ENCODE results near the gene PDE4D. TPM values are rescaled to one million over a fixed set of nuclear protein-coding genes. Genes with fewer than 3 reads are reported as not detected.

PDE4D gene
- total and polyA plus RNA-seq, 3 experiments from 2014 or later = 5.6 to 18.3 (median 17.7) TPM

DNA sequence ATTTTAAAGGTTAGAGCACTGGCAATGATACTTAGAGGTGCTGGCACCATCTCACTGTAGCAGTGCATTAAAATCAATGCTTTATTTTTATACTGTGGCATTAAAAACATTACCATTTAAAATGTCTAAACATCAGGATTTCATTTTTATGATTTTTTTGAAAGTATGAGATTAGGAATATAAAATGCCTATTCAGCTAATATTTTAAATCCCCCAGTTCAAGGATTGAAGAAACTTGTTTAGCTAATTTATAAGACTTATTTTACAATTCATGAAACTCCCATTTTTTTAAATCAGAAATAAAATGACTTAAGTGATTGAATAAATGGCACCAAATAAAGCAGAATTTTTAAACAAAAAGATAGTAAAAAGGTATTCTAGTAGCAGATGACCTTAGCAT is 685.1 kb downstream of the PDE4D start:
- Mint-ChIP-seq H3K36me3 (no peaks in the 10 kb centered on the region), H3K27me3 (peaks cover 6 to 20% of the 10 kb centered on the region in 2 donors), H3K27ac (no peak overlapping the region), H3K4me1 (no peaks in the 10 kb centered on the region), H3K4me3 (no peak overlapping the region), H3K9me3 (peaks cover 0 to 3% (median 0%) of the 10 kb centered on the region in 5 donors)
- H3K9me3 ChIP-seq (ENCODE audit: low read length) = no peaks in the 10 kb centered on the region
- H3K27me3 ChIP-seq (ENCODE audit: insufficient read depth, low read length, poor library complexity, severe bottlenecking) = no peaks in the 10 kb centered on the region
- ChIA-PET CTCF (no interaction called here), POLR2A (no interaction called here)
- DNase-seq = no peak
- no peaks in the 10 kb centered on the region for H3K36me3 ChIP-seq (ENCODE audit: insufficient read depth, low read length)
- no peak overlapping the region for H3K27ac ChIP-seq (ENCODE audit: low read depth, low read length)
- no peaks in the 10 kb centered on the region for H3K4me1 ChIP-seq (ENCODE audit: insufficient read depth, low read length)
- H3K4me3 ChIP-seq (ENCODE audit: low read length) = no peak overlapping the region

DNA sequence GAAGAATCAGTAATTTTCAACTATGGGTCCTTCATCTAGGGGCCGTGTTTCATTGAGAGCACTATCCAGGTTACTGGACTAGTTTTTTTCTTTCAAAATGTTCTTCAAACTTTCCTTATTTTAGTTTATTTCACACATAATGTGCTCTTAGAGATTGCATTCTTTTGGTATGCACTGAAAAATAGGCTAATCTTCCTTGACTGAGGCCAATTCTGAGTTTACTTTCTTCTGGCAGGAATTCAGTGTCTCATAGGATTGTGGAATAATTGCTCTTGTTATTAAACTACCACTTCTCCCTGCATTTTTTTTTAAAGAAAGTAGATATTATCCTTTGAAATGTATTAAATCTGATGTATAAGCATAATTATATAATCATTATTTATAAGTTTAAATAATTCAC is 686.1 kb downstream of the PDE4D start:
- H3K36me3 ChIP-seq (ENCODE audit: insufficient read depth, low read length) = no peaks in the 10 kb centered on the region
- H3K27ac ChIP-seq (ENCODE audit: low read depth, low read length) = no peak overlapping the region
- H3K27me3 Mint-ChIP-seq = peaks cover 3 to 16% of the 10 kb centered on the region in 2 donors
- no peak overlapping the region for H3K27ac Mint-ChIP-seq
- CTCF ChIA-PET = interaction anchor here (1.0 kb wide), 1 partner anchor 316 kb away, joined by 3 read pairs; no protein-coding TSS in a partner anchor
- no peaks in the 10 kb centered on the region for H3K9me3 ChIP-seq (ENCODE audit: low read length)
- POLR2A ChIA-PET = no interaction called here
- H3K4me1 ChIP-seq (ENCODE audit: insufficient read depth, low read length) = no peaks in the 10 kb centered on the region
- no peaks in the 10 kb centered on the region for H3K27me3 ChIP-seq (ENCODE audit: insufficient read depth, low read length, poor library complexity, severe bottlenecking)
- peaks cover 0 to 5% (median 0%) of the 10 kb centered on the region in 5 donors for H3K9me3 Mint-ChIP-seq
- no peak overlapping the region for H3K4me3 ChIP-seq (ENCODE audit: low read length)
- H3K4me1 Mint-ChIP-seq = no peaks in the 10 kb centered on the region
- no peak for DNase-seq
- H3K4me3 Mint-ChIP-seq = no peak overlapping the region
- H3K36me3 Mint-ChIP-seq = no peaks in the 10 kb centered on the region

DNA sequence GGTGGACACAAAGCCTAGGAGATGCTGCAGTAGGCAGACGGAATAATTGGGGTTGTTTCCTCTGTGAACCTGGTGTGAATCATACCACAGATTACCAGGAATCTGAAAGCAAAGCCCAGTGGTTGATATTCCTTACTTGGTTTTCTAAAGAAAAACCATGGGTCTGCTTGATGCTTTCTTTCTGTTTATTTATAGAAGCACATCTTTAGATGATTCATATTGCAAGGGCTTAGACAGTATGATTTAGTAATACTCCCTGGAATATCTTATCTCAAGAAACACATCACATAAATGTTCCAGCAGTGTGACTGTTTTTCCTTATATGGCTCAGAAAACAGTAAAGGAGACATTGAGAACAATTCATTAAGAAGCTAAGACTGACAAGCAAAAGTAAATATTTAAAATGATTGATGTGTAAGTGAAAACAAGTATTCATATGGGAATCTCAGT is 687.4 kb downstream of the PDE4D start:
- Histone ChIP-seq H3K27me3 (ENCODE audit: insufficient read depth, low read length, poor library complexity, severe bottlenecking) (no peaks in the 10 kb centered on the region), H3K36me3 (ENCODE audit: insufficient read depth, low read length) (no peaks in the 10 kb centered on the region), H3K27ac (ENCODE audit: low read depth, low read length) (no peak overlapping the region), H3K4me3 (ENCODE audit: low read length) (no peak overlapping the region), H3K9me3 (ENCODE audit: low read length) (no peaks in the 10 kb centered on the region), H3K4me1 (ENCODE audit: insufficient read depth, low read length) (no peaks in the 10 kb centered on the region)
- Mint-ChIP-seq H3K27ac (no peak overlapping the region), H3K4me3 (no peak overlapping the region), H3K27me3 (peaks cover 3 to 16% of the 10 kb centered on the region in 2 donors), H3K9me3 (peaks cover 0 to 5% (median 0%) of the 10 kb centered on the region in 5 donors), H3K4me1 (no peaks in the 10 kb centered on the region), H3K36me3 (no peaks in the 10 kb centered on the region)
- POLR2A ChIA-PET = no interaction called here
- no peak for DNase-seq
- CTCF ChIA-PET = no interaction called here

DNA sequence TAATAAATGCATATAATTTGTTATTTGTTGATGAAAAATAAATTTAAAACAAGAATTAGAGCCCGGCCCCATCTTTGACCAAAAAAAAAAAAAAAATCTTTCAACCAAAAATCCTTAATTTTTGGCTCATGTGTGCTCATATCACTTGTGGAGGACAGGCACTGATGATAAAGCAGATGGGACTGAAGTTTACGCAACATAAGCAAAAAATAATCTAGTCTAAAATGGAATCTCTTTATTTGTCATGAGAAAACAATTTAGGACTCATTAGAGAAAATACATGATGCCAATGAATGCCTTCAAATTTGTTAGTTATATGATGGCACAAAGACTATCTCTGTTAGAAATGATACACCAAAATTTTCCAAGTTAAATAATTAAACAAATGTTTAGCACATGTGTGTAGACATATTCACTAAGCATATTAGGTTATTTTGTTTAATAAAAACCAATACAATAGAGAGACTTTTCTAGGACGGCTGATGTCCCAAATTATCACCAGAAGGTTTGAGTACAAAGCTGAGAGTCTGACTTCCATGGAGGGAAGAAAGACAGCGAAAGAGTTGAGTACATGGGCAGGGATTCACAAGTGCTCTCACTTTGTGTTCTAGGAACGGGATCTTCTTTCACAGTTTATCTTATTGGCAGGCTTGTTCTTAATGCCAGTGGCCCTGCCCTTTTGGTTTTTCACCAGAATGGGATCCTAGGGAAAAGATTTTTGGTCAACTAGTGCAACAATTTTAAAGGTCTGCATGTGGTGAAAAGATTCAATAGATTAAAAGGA is 689.2 kb downstream of the PDE4D start:
- no peaks in the 10 kb centered on the region for H3K36me3 Mint-ChIP-seq
- H3K27ac Mint-ChIP-seq = no peak overlapping the region
- ChIA-PET POLR2A (no interaction called here), CTCF (no interaction called here)
- Histone ChIP-seq H3K4me1 (ENCODE audit: insufficient read depth, low read length) (no peaks in the 10 kb centered on the region), H3K36me3 (ENCODE audit: insufficient read depth, low read length) (no peaks in the 10 kb centered on the region), H3K9me3 (ENCODE audit: low read length) (no peaks in the 10 kb centered on the region), H3K27me3 (ENCODE audit: insufficient read depth, low read length, poor library complexity, severe bottlenecking) (no peaks in the 10 kb centered on the region), H3K4me3 (ENCODE audit: low read length) (no peak overlapping the region), H3K27ac (ENCODE audit: low read depth, low read length) (no peak overlapping the region)
- DNase-seq = no peak
- no peaks in the 10 kb centered on the region for H3K4me1 Mint-ChIP-seq
- peaks cover 0 to 5% (median 0%) of the 10 kb centered on the region in 5 donors for H3K9me3 Mint-ChIP-seq
- peaks cover 2 to 16% of the 10 kb centered on the region in 2 donors for H3K27me3 Mint-ChIP-seq
- H3K4me3 Mint-ChIP-seq = no peak overlapping the region

DNA sequence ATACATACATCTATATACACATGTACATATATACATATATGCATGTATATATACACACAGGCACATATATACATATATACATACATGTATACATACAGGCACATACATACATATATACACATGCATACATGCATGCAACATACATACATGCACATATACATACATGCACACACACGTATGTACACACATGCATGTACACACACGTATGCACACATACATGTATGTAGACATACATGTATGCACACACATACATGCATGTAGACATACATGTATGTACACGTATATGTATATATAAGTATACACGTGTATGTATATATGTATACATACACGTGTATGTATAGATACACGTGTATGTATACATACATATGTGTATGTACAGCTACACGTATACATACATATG is 693.7 kb downstream of the PDE4D start:
- peaks cover 0 to 4% (median 0%) of the 10 kb centered on the region in 5 donors for H3K9me3 Mint-ChIP-seq

DNA sequence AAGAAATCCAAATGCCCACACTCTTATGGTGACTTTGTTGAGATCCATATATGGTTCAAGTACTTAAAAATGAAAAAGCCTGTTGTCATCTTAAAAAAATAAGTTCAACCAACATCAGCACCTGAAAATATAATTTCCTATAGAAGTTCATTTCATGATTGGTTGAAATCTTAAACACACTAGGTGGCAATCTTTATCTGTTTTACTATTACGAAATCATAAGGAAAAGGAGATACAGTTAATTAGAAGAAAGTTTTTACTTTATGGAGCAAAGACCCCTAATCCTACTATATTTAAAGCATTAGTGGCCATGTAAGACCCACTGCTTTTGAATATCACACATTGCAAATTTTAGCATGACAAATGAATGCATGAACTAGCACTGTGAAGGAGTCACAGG is 694.7 kb downstream of the PDE4D start:
- Histone ChIP-seq H3K4me3 (ENCODE audit: low read length) (no peak overlapping the region), H3K27ac (ENCODE audit: low read depth, low read length) (no peak overlapping the region), H3K9me3 (ENCODE audit: low read length) (no peaks in the 10 kb centered on the region), H3K4me1 (ENCODE audit: insufficient read depth, low read length) (no peaks in the 10 kb centered on the region), H3K27me3 (ENCODE audit: insufficient read depth, low read length, poor library complexity, severe bottlenecking) (no peaks in the 10 kb centered on the region), H3K36me3 (ENCODE audit: insufficient read depth, low read length) (no peaks in the 10 kb centered on the region)
- Mint-ChIP-seq H3K4me3 (no peak overlapping the region), H3K4me1 (no peaks in the 10 kb centered on the region), H3K27me3 (peaks cover 3 to 14% of the 10 kb centered on the region in 2 donors), H3K27ac (no peak overlapping the region), H3K9me3 (peaks cover 0 to 4% (median 0%) of the 10 kb centered on the region in 5 donors), H3K36me3 (peaks cover 0 to 6% (median 0%) of the 10 kb centered on the region in 3 donors)
- CTCF ChIA-PET = no interaction called here
- DNase-seq = no peak
- POLR2A ChIA-PET = no interaction called here

More for the DNA sequence above, 693.7 kb downstream of the PDE4D start:
- no peak overlapping the region for H3K27ac ChIP-seq (ENCODE audit: low read depth, low read length)
- Mint-ChIP-seq H3K27me3 (peaks cover 2 to 13% of the 10 kb centered on the region in 2 donors), H3K36me3 (no peaks in the 10 kb centered on the region), H3K27ac (no peak overlapping the region), H3K4me1 (no peaks in the 10 kb centered on the region), H3K4me3 (no peak overlapping the region)
- H3K4me3 ChIP-seq (ENCODE audit: low read length) = no peak overlapping the region
- H3K36me3 ChIP-seq (ENCODE audit: insufficient read depth, low read length) = no peaks in the 10 kb centered on the region
- ChIA-PET CTCF (no interaction called here), POLR2A (no interaction called here)
- DNase-seq = no peak
- H3K9me3 ChIP-seq (ENCODE audit: low read length) = no peaks in the 10 kb centered on the region
- no peaks in the 10 kb centered on the region for H3K4me1 ChIP-seq (ENCODE audit: insufficient read depth, low read length)
- no peaks in the 10 kb centered on the region for H3K27me3 ChIP-seq (ENCODE audit: insufficient read depth, low read length, poor library complexity, severe bottlenecking)

DNA sequence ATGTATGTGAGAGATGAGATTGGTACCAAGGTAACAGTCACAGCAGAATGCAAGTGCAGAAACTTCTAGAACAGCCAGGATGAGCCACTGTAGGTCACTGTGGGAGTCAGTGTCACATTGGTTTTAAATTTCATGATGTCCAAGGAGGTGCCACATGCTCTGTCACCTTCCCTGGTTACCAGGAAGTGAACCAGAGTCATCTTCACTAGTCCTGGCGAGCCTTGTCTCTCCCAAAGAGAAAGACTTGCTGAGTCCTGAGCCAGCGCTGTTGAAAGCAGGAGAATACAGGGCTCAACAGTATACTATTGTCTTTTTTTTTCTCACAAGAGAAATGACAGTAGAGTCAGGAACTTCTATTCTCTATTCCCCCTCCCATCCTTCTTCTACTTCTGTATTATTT is 695.2 kb downstream of the PDE4D start:
- ChIA-PET POLR2A (no interaction called here), CTCF (no interaction called here)
- no peak for DNase-seq
- Histone ChIP-seq H3K4me1 (ENCODE audit: insufficient read depth, low read length) (no peaks in the 10 kb centered on the region), H3K27me3 (ENCODE audit: insufficient read depth, low read length, poor library complexity, severe bottlenecking) (no peaks in the 10 kb centered on the region), H3K27ac (ENCODE audit: low read depth, low read length) (no peak overlapping the region), H3K36me3 (ENCODE audit: insufficient read depth, low read length) (no peaks in the 10 kb centered on the region), H3K4me3 (ENCODE audit: low read length) (no peak overlapping the region), H3K9me3 (ENCODE audit: low read length) (no peaks in the 10 kb centered on the region)
- Mint-ChIP-seq H3K27me3 (peaks cover 5 to 10% of the 10 kb centered on the region in 2 donors), H3K4me3 (no peak overlapping the region), H3K36me3 (peaks cover 0 to 6% (median 0%) of the 10 kb centered on the region in 3 donors), H3K4me1 (no peaks in the 10 kb centered on the region), H3K27ac (no peak overlapping the region), H3K9me3 (peaks cover 0 to 4% (median 0%) of the 10 kb centered on the region in 5 donors)

DNA sequence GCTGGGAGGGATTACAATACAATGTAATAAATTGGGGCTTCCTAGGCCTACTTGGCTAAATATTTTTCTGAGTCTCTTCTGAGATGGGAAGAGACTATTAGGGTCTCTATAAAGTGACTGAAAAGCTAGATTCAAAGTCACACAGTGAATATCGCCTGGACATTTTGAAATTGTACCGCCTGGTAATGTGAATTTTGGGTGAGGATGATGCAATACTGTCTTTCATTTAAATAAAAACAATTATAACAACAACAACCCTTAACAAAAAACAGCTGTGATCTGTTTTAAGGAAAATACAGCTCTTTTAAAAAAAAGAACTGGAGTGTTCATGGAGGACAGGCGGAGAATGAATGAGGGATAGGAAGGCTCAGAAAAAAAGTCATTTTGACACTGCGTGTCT is 695.6 kb downstream of the PDE4D start:
- Mint-ChIP-seq H3K36me3 (peaks cover 0 to 6% (median 0%) of the 10 kb centered on the region in 3 donors), H3K4me3 (no peak overlapping the region), H3K4me1 (no peaks in the 10 kb centered on the region), H3K27me3 (peaks cover 5 to 9% of the 10 kb centered on the region in 2 donors), H3K9me3 (peaks cover 0 to 4% (median 0%) of the 10 kb centered on the region in 5 donors), H3K27ac (no peak overlapping the region)
- Histone ChIP-seq H3K36me3 (ENCODE audit: insufficient read depth, low read length) (no peaks in the 10 kb centered on the region), H3K9me3 (ENCODE audit: low read length) (no peaks in the 10 kb centered on the region), H3K27ac (ENCODE audit: low read depth, low read length) (no peak overlapping the region), H3K4me1 (ENCODE audit: insufficient read depth, low read length) (no peaks in the 10 kb centered on the region), H3K4me3 (ENCODE audit: low read length) (no peak overlapping the region), H3K27me3 (ENCODE audit: insufficient read depth, low read length, poor library complexity, severe bottlenecking) (no peaks in the 10 kb centered on the region)
- POLR2A ChIA-PET = no interaction called here
- DNase-seq = no peak
- CTCF ChIA-PET = interaction anchor here (1.0 kb wide), 1 partner anchor 10 kb away, joined by 3 read pairs; no protein-coding TSS in a partner anchor
